ENCODE results near the gene GCLC. TPM values are rescaled to one million over a fixed set of nuclear protein-coding genes. Genes with fewer than 3 reads are reported as not detected.
"Not testable (repeated sequence)": the region's sequence is repeated elsewhere in the genome, so short reads cannot be mapped to it uniquely, and the experiment has no call there.

Gene GCLC
- total and polyA plus RNA-seq, 2 donors (not counting 1 experiment from before 2014, with no cell fraction given), result 10.7 to 25.8 TPM

DNA sequence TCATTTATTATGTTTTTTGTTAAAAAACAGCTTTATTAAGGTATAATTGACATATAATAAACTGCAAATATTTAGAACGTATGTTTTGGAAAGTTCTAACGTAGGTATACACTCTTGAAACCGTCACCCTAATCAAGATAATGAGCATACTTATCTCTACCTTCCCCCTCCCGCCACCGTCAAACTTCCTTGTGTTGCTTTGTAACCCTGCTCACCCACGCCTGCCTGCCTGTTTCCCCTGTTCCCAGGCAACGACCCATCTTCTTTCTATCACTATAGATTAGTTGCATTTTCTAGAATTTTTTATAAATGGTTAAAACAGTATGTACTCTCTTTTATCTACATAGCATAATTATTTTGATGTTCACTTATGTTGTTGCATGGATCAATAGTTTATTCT, 33.5 kb upstream of the GCLC start:
- Histone ChIP-seq H3K27me3 (replicated peaks in 1 of 4; ENCODE audit: control extremely low read depth in 1 of 4, control insufficient read depth in 3 of 4, insufficient read depth in 4 of 4, low read length in 3 of 4) (no peaks in the 10 kb centered on the region), H3K79me2 (ENCODE audit: control insufficient read depth, insufficient read depth, low read length) (no peaks in the 10 kb centered on the region), H3K4me2 (replicated peaks; ENCODE audit: low read depth, low read length, poor library complexity, severe bottlenecking) (no peak overlapping the region), H3K36me3 (replicated peaks in 1 of 2; ENCODE audit: control extremely low read depth in 1 of 2, control insufficient read depth in 1 of 2, extremely low read depth in 1 of 2, insufficient read depth in 2 of 2, low read length in 1 of 2) (no peaks in the 10 kb centered on the region), H3K9me3 (ENCODE audit: control extremely low read depth in 1 of 3, control insufficient read depth in 2 of 3, insufficient read depth in 1 of 3, low read length in 2 of 3) (no peaks in the 10 kb centered on the region), H3K9ac (ENCODE audit: low read length) (no peak overlapping the region), H4K20me1 (ENCODE audit: control insufficient read depth, insufficient read depth, low read length, poor library complexity, severe bottlenecking) (no peaks in the 10 kb centered on the region), H3K27ac (ENCODE audit: low read length in 2 of 2) (no peak overlapping the region), H2AFZ (ENCODE audit: insufficient read depth, low read depth, low read length, poor library complexity, severe bottlenecking) (no peak overlapping the region), H3K4me3 (ENCODE audit: control extremely low read depth in 1 of 5, extremely low read depth in 1 of 5, insufficient read depth in 1 of 5, low read depth in 2 of 5, low read length in 4 of 5) (no peak overlapping the region), H3K4me1 (ENCODE audit: control insufficient read depth in 2 of 2, insufficient read depth in 2 of 2, low read length in 2 of 2) (no peaks in the 10 kb centered on the region)
- no peaks in the 10 kb centered on the region for H3K9me3 Mint-ChIP-seq (ENCODE audit: insufficient read depth)
- no peak overlapping the region for H3K4me3 Mint-ChIP-seq
- H3K27me3 Mint-ChIP-seq, result peaks cover 3% of the 10 kb centered on the region
- ATAC-seq (ENCODE audit: low read depth), result no peak
- intact Hi-C loops (cut with micrococcal nuclease), result no loop called here
- no peak for DNase-seq
- POLR2A ChIA-PET, result no interaction called here
- TF ChIP-seq, protein P1, sequence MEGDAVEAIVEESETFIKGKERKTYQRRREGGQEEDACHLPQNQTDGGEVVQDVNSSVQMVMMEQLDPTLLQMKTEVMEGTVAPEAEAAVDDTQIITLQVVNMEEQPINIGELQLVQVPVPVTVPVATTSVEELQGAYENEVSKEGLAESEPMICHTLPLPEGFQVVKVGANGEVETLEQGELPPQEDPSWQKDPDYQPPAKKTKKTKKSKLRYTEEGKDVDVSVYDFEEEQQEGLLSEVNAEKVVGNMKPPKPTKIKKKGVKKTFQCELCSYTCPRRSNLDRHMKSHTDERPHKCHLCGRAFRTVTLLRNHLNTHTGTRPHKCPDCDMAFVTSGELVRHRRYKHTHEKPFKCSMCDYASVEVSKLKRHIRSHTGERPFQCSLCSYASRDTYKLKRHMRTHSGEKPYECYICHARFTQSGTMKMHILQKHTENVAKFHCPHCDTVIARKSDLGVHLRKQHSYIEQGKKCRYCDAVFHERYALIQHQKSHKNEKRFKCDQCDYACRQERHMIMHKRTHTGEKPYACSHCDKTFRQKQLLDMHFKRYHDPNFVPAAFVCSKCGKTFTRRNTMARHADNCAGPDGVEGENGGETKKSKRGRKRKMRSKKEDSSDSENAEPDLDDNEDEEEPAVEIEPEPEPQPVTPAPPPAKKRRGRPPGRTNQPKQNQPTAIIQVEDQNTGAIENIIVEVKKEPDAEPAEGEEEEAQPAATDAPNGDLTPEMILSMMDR (IDR thresholded peaks at IDR 0.05), result no peak
- TF ChIP-seq EZH2 (IDR thresholded peaks at IDR 0.05; ENCODE audit: borderline replicate concordance, insufficient read depth, low read depth, low read length, poor library complexity, severe bottlenecking), result no peak
- 67% methylated on average over 1 of the region's 7 CpGs for WGBS (ENCODE audit: insufficient coverage)
- no peak overlapping the region for H3K27ac Mint-ChIP-seq
- H3K4me1 Mint-ChIP-seq, result peaks cover 6% of the 10 kb centered on the region
- CTCF ChIA-PET, result no interaction called here

DNA sequence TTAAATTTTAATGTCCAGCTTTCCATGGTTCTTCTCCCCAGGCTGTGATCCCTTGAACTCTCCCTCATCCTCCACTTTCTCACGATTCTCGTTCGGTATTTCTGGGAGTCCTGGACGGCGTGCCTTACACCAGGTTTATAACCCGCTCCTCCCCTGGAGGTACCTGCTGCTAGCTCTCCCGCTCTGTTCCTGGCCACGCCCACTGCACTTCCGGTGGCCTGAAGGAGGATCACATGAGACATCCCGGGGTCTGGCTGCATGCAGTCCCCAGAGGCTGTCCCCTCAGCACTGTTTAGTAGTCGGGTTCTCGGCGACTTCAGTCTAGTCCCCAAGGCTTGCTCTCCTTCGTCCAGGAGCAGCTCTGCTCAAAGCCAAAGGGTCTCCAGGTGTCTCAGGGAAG, 28.4 kb upstream of the GCLC start:
- no peak for DNase-seq
- no peaks in the 10 kb centered on the region for H3K9me3 Mint-ChIP-seq (ENCODE audit: insufficient read depth)
- intact Hi-C loops (cut with micrococcal nuclease), result no loop called here
- ATAC-seq (ENCODE audit: low read depth), result no peak
- WGBS (ENCODE audit: insufficient coverage), result 84% methylated on average over 14 of the region's 14 CpGs
- POLR2A ChIA-PET, result no interaction called here
- no peaks in the 10 kb centered on the region for H3K4me1 Mint-ChIP-seq
- Histone ChIP-seq H3K4me3 (ENCODE audit: control extremely low read depth in 1 of 5, extremely low read depth in 1 of 5, insufficient read depth in 1 of 5, low read depth in 2 of 5, low read length in 4 of 5) (no peak overlapping the region), H4K20me1 (ENCODE audit: control insufficient read depth, insufficient read depth, low read length, poor library complexity, severe bottlenecking) (no peaks in the 10 kb centered on the region), H3K4me1 (ENCODE audit: control insufficient read depth in 2 of 2, insufficient read depth in 2 of 2, low read length in 2 of 2) (no peaks in the 10 kb centered on the region), H3K4me2 (replicated peaks; ENCODE audit: low read depth, low read length, poor library complexity, severe bottlenecking) (no peak overlapping the region), H3K27me3 (replicated peaks in 1 of 4; ENCODE audit: control extremely low read depth in 1 of 4, control insufficient read depth in 3 of 4, insufficient read depth in 4 of 4, low read length in 3 of 4) (no peaks in the 10 kb centered on the region), H3K9me3 (ENCODE audit: control extremely low read depth in 1 of 3, control insufficient read depth in 2 of 3, insufficient read depth in 1 of 3, low read length in 2 of 3) (no peaks in the 10 kb centered on the region), H3K36me3 (replicated peaks in 1 of 2; ENCODE audit: control extremely low read depth in 1 of 2, control insufficient read depth in 1 of 2, extremely low read depth in 1 of 2, insufficient read depth in 2 of 2, low read length in 1 of 2) (no peaks in the 10 kb centered on the region), H3K79me2 (ENCODE audit: control insufficient read depth, insufficient read depth, low read length) (no peaks in the 10 kb centered on the region), H3K27ac (ENCODE audit: low read length in 2 of 2) (no peak overlapping the region), H2AFZ (ENCODE audit: insufficient read depth, low read depth, low read length, poor library complexity, severe bottlenecking) (no peak overlapping the region), H3K9ac (ENCODE audit: low read length) (no peak overlapping the region)
- H3K27me3 Mint-ChIP-seq, result peaks cover 7% of the 10 kb centered on the region
- H3K27ac Mint-ChIP-seq, result no peak overlapping the region
- TF ChIP-seq EZH2 (IDR thresholded peaks at IDR 0.05; ENCODE audit: borderline replicate concordance, insufficient read depth, low read depth, low read length, poor library complexity, severe bottlenecking), result no peak
- TF ChIP-seq, protein P1 (IDR thresholded peaks at IDR 0.05), result no peak
- CTCF ChIA-PET, result no interaction called here
- no peak overlapping the region for H3K4me3 Mint-ChIP-seq

DNA sequence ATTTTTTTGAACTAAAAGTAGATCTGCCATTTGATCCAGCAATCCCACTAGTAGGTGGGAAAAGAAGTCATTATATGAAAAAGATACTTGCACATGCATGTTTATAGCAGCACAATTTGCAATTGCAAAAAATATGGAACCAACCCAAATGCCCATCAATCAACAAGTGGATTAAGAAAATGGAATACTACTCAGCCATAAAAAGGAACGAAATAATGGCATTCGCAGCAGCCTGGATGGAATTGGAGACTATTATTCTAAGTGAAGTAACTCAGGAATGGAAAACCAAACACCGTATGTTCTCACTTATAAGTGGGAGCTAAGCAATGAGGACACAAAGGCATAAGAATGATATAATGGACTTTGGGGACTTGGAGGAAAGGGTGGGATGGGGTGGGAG, 27.5 kb upstream of the GCLC start:
- H3K4me1 ChIP-seq (ENCODE audit: control insufficient read depth in 2 of 2, insufficient read depth in 2 of 2, low read length in 2 of 2); H3K9ac ChIP-seq (ENCODE audit: low read length); intact Hi-C loops (cut with micrococcal nuclease); H3K4me3 Mint-ChIP-seq; H3K79me2 ChIP-seq (ENCODE audit: control insufficient read depth, insufficient read depth, low read length); H3K27ac ChIP-seq (ENCODE audit: low read length in 2 of 2); CTCF ChIA-PET; H4K20me1 ChIP-seq (ENCODE audit: control insufficient read depth, insufficient read depth, low read length, poor library complexity, severe bottlenecking); H3K36me3 ChIP-seq (replicated peaks in 1 of 2; ENCODE audit: control extremely low read depth in 1 of 2, control insufficient read depth in 1 of 2, extremely low read depth in 1 of 2, insufficient read depth in 2 of 2, low read length in 1 of 2); H3K4me1 Mint-ChIP-seq; POLR2A ChIA-PET; H2AFZ ChIP-seq (ENCODE audit: insufficient read depth, low read depth, low read length, poor library complexity, severe bottlenecking); H3K9me3 ChIP-seq (ENCODE audit: control extremely low read depth in 1 of 3, control insufficient read depth in 2 of 3, insufficient read depth in 1 of 3, low read length in 2 of 3); H3K9me3 Mint-ChIP-seq (ENCODE audit: insufficient read depth); H3K4me2 ChIP-seq (replicated peaks; ENCODE audit: low read depth, low read length, poor library complexity, severe bottlenecking); ATAC-seq (ENCODE audit: low read depth); H3K27me3 ChIP-seq (replicated peaks in 1 of 4; ENCODE audit: control extremely low read depth in 1 of 4, control insufficient read depth in 3 of 4, insufficient read depth in 4 of 4, low read length in 3 of 4); DNase-seq; H3K27ac Mint-ChIP-seq; H3K4me3 ChIP-seq (ENCODE audit: control extremely low read depth in 1 of 5, extremely low read depth in 1 of 5, insufficient read depth in 1 of 5, low read depth in 2 of 5, low read length in 4 of 5): not testable (repeated sequence)
- H3K27me3 Mint-ChIP-seq, result peaks cover 11% of the 10 kb centered on the region
- 100% methylated on average over 2 of the region's 3 CpGs for WGBS (ENCODE audit: insufficient coverage)

All from B cell (primary cell).